H9 (cell line): ENCODE measurements around the gene KRT86. TPM values are rescaled to one million over a fixed set of nuclear protein-coding genes. Genes with fewer than 3 reads are reported as not detected.

Source experiments
- DNase-seq: peaks from one replicate; pipeline ENCODE4 v3.0.0-alpha.2; 2017
- H2AFZ ChIP-seq: one replicate; pipeline ENCODE4 v1.6.1; 2013; ENCODE audit warnings: mild to moderate bottlenecking, low read length, control low read depth, moderate library complexity
- H2AK5ac ChIP-seq: 2 replicates; pipeline ENCODE4 v1.6.1; 2013; ENCODE audit warnings: low read length, control low read depth, mixed read lengths; ENCODE audit not compliant: insufficient read length
- H2BK120ac ChIP-seq: one replicate; pipeline ENCODE4 v1.6.1; 2013; ENCODE audit warnings: low read depth, mild to moderate bottlenecking, low read length, control low read depth, inconsistent platforms; ENCODE audit not compliant: poor library complexity, severe bottlenecking
- H2BK12ac ChIP-seq: 2 replicates; pipeline ENCODE4 v1.6.1; 2013; ENCODE audit warnings: low read length, control low read depth, mixed read lengths, low read depth; ENCODE audit not compliant: insufficient read length
- H2BK15ac ChIP-seq: 2 replicates; pipeline ENCODE4 v1.6.1; 2013; ENCODE audit warnings: low read depth, low read length, control low read depth
- H2BK20ac ChIP-seq: one replicate; pipeline ENCODE4 v1.6.1; 2013; ENCODE audit warnings: low read depth, mild to moderate bottlenecking, low read length, control low read depth, inconsistent platforms; ENCODE audit not compliant: poor library complexity, severe bottlenecking
- H2BK5ac ChIP-seq: 2 replicates; pipeline ENCODE4 v1.6.1; 2013; ENCODE audit warnings: low read length, control low read depth, mixed read lengths; ENCODE audit not compliant: insufficient read length
- H3K14ac ChIP-seq: 2 replicates; pipeline ENCODE4 v1.6.1; 2013; ENCODE audit warnings: low read length, control low read depth; ENCODE audit not compliant: insufficient read depth
- H3K18ac ChIP-seq: 2 replicates; pipeline ENCODE4 v1.6.1; 2013; ENCODE audit warnings: low read depth, mild to moderate bottlenecking, mixed read lengths, low read length, control low read depth; ENCODE audit not compliant: insufficient read length
- H3K23ac ChIP-seq: 2 replicates; pipeline ENCODE4 v1.6.1; 2013; ENCODE audit warnings: low read length, control low read depth, mixed read lengths, low read depth; ENCODE audit not compliant: insufficient read length
- H3K23me2 ChIP-seq: 2 replicates; pipeline ENCODE4 v1.6.1; 2013; ENCODE audit warnings: low read depth, mild to moderate bottlenecking, mixed read lengths, low read length, control low read depth; ENCODE audit not compliant: insufficient read length, poor library complexity, severe bottlenecking
- H3K27ac ChIP-seq: 2 replicates; pipeline ENCODE4 v1.5.1; 2013; ENCODE audit warnings: low read length, control low read depth, mixed read lengths, low read depth; ENCODE audit not compliant: insufficient read length
- H3K27me3 ChIP-seq: 2 replicates; pipeline ENCODE4 v1.6.1; 2013; ENCODE audit warnings: low read length, control low read depth, inconsistent platforms; ENCODE audit not compliant: insufficient read depth
- H3K4ac ChIP-seq: 2 replicates; pipeline ENCODE4 v1.6.1; 2013; ENCODE audit warnings: low read depth, mild to moderate bottlenecking, control low read depth, inconsistent platforms, low read length, moderate library complexity
- H3K4me1 ChIP-seq: 2 replicates; pipeline ENCODE4 v1.6.1; 2013; ENCODE audit warnings: low read length, control low read depth, inconsistent platforms; ENCODE audit not compliant: insufficient read depth
- H3K4me2 ChIP-seq: 2 replicates; pipeline ENCODE4 v1.6.1; 2013; ENCODE audit warnings: low read length, control low read depth, mixed read lengths; ENCODE audit not compliant: insufficient read length, insufficient read depth
- H3K56ac ChIP-seq: 2 replicates; pipeline ENCODE4 v1.6.1; 2013; ENCODE audit warnings: low read depth, mild to moderate bottlenecking, mixed read lengths, low read length, control low read depth; ENCODE audit not compliant: insufficient read length
- H3K79me1 ChIP-seq: 2 replicates; pipeline ENCODE4 v1.6.1; 2013; ENCODE audit warnings: low read depth, mild to moderate bottlenecking, moderate library complexity, low read length, control low read depth, inconsistent platforms; ENCODE audit not compliant: insufficient read depth, poor library complexity, severe bottlenecking
- H3K79me2 ChIP-seq: 2 replicates; pipeline ENCODE4 v1.6.1; 2013; ENCODE audit warnings: low read length, control low read depth, inconsistent platforms; ENCODE audit not compliant: insufficient read depth
- H3K9ac ChIP-seq: 2 replicates; pipeline ENCODE4 v1.6.1; 2013; ENCODE audit warnings: low read length, control low read depth, mixed read lengths; ENCODE audit not compliant: insufficient read length; ENCODE audit errors: extremely low read depth
- H3K9me3 ChIP-seq: one replicate; pipeline ENCODE4 v1.6.1; 2013; ENCODE audit warnings: low read depth, low read length, inconsistent platforms; ENCODE audit not compliant: control insufficient read depth
- H3T11ph ChIP-seq: one replicate; pipeline ENCODE4 v1.6.1; 2013; ENCODE audit warnings: mild to moderate bottlenecking, low read length, control low read depth, inconsistent platforms
- H4K20me1 ChIP-seq: one replicate; pipeline ENCODE4 v1.6.1; 2013; ENCODE audit not compliant: control insufficient read depth, insufficient read length, insufficient read depth
- H4K5ac ChIP-seq: 2 replicates; pipeline ENCODE4 v1.6.1; 2013; ENCODE audit warnings: low read depth, mild to moderate bottlenecking, mixed read lengths, low read length, control low read depth; ENCODE audit not compliant: insufficient read length
- H4K8ac ChIP-seq: replicated peaks from 2 replicates; pipeline ENCODE4 v1.6.1; 2013; ENCODE audit warnings: low read length, control low read depth, mixed read lengths, low read depth; ENCODE audit not compliant: insufficient read length
- H4K91ac ChIP-seq: 2 replicates; pipeline ENCODE4 v1.6.1; 2013; ENCODE audit warnings: low read depth, mild to moderate bottlenecking, moderate library complexity, mixed read lengths, low read length, control low read depth; ENCODE audit not compliant: insufficient read length
- H3K27ac Mint-ChIP-seq, 3 experiments: 2 replicates in 2 of 3; 3 replicates in 1 of 3; pipeline ENCODE4 v1.8.0; 2020 to 2021; ENCODE audit warnings: mixed read lengths in 3 of 3, mild to moderate bottlenecking in 1 of 3, moderate library complexity in 1 of 3
- H3K27me3 Mint-ChIP-seq: 2 replicates; pipeline ENCODE4 v1.8.0; 2021; ENCODE audit warnings: low read depth, mild to moderate bottlenecking, moderate library complexity, mixed read lengths
- H3K36me3 Mint-ChIP-seq, 3 experiments: 2 replicates in 2 of 3; 3 replicates in 1 of 3; pipeline ENCODE4 v1.8.0; 2020 to 2021; ENCODE audit warnings: low read depth in 3 of 3, mixed read lengths in 3 of 3; ENCODE audit not compliant: insufficient read depth in 1 of 3
- H3K4me1 Mint-ChIP-seq, 2 experiments: 2 replicates each; pipeline ENCODE4 v1.8.0; 2020; ENCODE audit warnings: mixed read lengths in 2 of 2
- H3K4me3 Mint-ChIP-seq, 2 experiments: 2 replicates in 1 of 2; 3 replicates in 1 of 2; pipeline ENCODE4 v1.8.0; 2020 to 2021; ENCODE audit warnings: mild to moderate bottlenecking in 2 of 2, mixed read lengths in 2 of 2, moderate library complexity in 1 of 2
- H3K9me3 Mint-ChIP-seq, 2 experiments: 2 replicates in 1 of 2; 3 replicates in 1 of 2; pipeline ENCODE4 v1.8.0; 2020; ENCODE audit warnings: mild to moderate bottlenecking in 2 of 2, mixed read lengths in 2 of 2, moderate library complexity in 1 of 2
- CTCF ChIP-seq: fragments of 200-600 bp; sonication (generic); conservative IDR thresholded peaks from 3 replicates; pipeline ENCODE4 v1.8.0; 2021; ENCODE audit warnings: antibody characterized with exemption, mild to moderate bottlenecking
- WGBS: extraction: QIAGEN DNeasy Blood & Tissue Kit; methylation state at CpG from one replicate; pipeline ENCODE4 v1.1.7; 2013; ENCODE audit warnings: missing lambda C conversion rate, low lambda C conversion rate, mixed read lengths; ENCODE audit not compliant: insufficient read length; ENCODE audit errors: extremely low coverage; 5-methylcytosine and 5-hydroxymethylcytosine counted together
- total RNA-seq: library from RNA; stranded (reverse); gene quantifications from 2 replicates; pipeline ENCODE4 v1.2.1, GENCODE V29; 2021

The KRT86 gene
- total RNA-seq, 1 experiment from 2014 or later = not detected

- no peaks in the 10 kb centered on the region for H3K79me1 ChIP-seq
- no peak overlapping the region for H3K4me3 Mint-ChIP-seq
- no peak for DNase-seq
- no peaks in the 10 kb centered on the region for H3K36me3 Mint-ChIP-seq
- H3K27me3 ChIP-seq = no peaks in the 10 kb centered on the region
- H3K4me2 ChIP-seq = no peak overlapping the region
- no peak overlapping the region for H2BK20ac ChIP-seq
- H3K4me1 ChIP-seq = no peaks in the 10 kb centered on the region
- no peak for TF ChIP-seq CTCF
- H3K14ac ChIP-seq = no peak overlapping the region
- no peaks in the 10 kb centered on the region for H3K9me3 ChIP-seq
- no peak overlapping the region for H2BK15ac ChIP-seq
- peaks cover 9 to 10% of the 10 kb centered on the region in 2 experiments; a peak in 2 of 4 replicates for H3K4me1 Mint-ChIP-seq
- no peak overlapping the region for H2AFZ ChIP-seq
- WGBS = no CpG with 5 or more reads among the region's 8 CpGs
- no peak overlapping the region for H3K4ac ChIP-seq
- H3T11ph ChIP-seq = no peak overlapping the region
- H3K18ac ChIP-seq = no peak overlapping the region
- H4K8ac ChIP-seq = no peak overlapping the region
- H4K91ac ChIP-seq = no peak overlapping the region
- H4K20me1 ChIP-seq = no peaks in the 10 kb centered on the region
- H3K9ac ChIP-seq = no peak overlapping the region
- H2BK120ac ChIP-seq = no peak overlapping the region
- H2BK5ac ChIP-seq = no peak overlapping the region
- no peak overlapping the region for H3K27ac Mint-ChIP-seq
- H3K23ac ChIP-seq = no peak overlapping the region
- no peak overlapping the region for H4K5ac ChIP-seq
- no peak overlapping the region for H2AK5ac ChIP-seq
- no peak overlapping the region for H3K27ac ChIP-seq
- peaks cover 8% of the 10 kb centered on the region; the same call in 1 of the 2 replicates for H3K27me3 Mint-ChIP-seq
- no peaks in the 10 kb centered on the region for H3K79me2 ChIP-seq
- H3K9me3 Mint-ChIP-seq = no peaks in the 10 kb centered on the region
- H2BK12ac ChIP-seq = no peak overlapping the region
- no peak overlapping the region for H3K56ac ChIP-seq
- no peaks in the 10 kb centered on the region for H3K23me2 ChIP-seq
Observed at GRCh38 chr12:52350021-52350620, 75.7 kb downstream of the KRT86 start.
